K562 (cell line): ENCODE results near the gene PREP. TPM values are rescaled to one million over a fixed set of nuclear protein-coding genes. Genes with fewer than 3 reads are reported as not detected.

Experiments used
- FOSL1 ChIP-seq: fragments of 200-800 bp; sonication (Bioruptor generic); conservative IDR thresholded peaks from 2 replicates; pipeline ENCODE4 v1.6.1; 2016; ENCODE audit warnings: missing genetic modification characterization, missing compliant biosample characterization
- PHB ChIP-seq: fragments of 250-450 bp; sonication (Bioruptor Pico); IDR thresholded peaks from 2 replicates; pipeline ENCODE4 v1.5.0; 2021
- polyA plus RNA-seq, 8 experiments: library from polyadenylated mRNA; depleted of rRNA in 4 of 8; stranded (reverse) in 5 of 8; unstranded in 3 of 8; fragments of >200 nt; fragmentation: Nextera tagmentation in 2 of 8; fragmentation: Illumina TruSeq in 1 of 8; extraction: Ambion mirVana in 2 of 8; extraction: Trizol in 1 of 8; gene quantifications; 2 replicates each; pipeline versions ENCODE4 v1.2.1 to v1.2.3, GENCODE V29; 2011 to 2014; ENCODE audit warnings: inconsistent platforms in 1 of 8, missing spikeins in 1 of 8
- total RNA-seq, 7 experiments: library from RNA; depleted of rRNA in 6 of 7; stranded (reverse); fragments of >200 nt in 6 of 7; fragmentation: Illumina TruSeq in 2 of 7; extraction: Trizol in 2 of 7; gene quantifications; 2 replicates each; pipeline versions ENCODE4 v1.2.1 to v1.2.3, GENCODE V29; 2011 to 2021; ENCODE audit warnings: low replicate concordance in 1 of 7
- TF ChIP-seq, protein P1 (sequence below): fragments of 450-650 bp; IDR thresholded peaks from 2 replicates; pipeline ENCODE4 v1.6.1; 2016; ENCODE audit warnings: mild to moderate bottlenecking, moderate library complexity
- TF ChIP-seq, protein P2 (sequence below): fragments of 250-450 bp; sonication (Bioruptor Pico); IDR thresholded peaks from 2 replicates; pipeline ENCODE4 v1.5.0; 2021; ENCODE audit warnings: mild to moderate bottlenecking, moderate library complexity

PREP gene
- total and polyA plus RNA-seq, 9 of the 15 experiments (the other 6 are each of a cell fraction or from before 2014, with no cell fraction given) = 14.1 to 60.8 (median 28.3) TPM

GRCh38 chr6:105432797-105433196, 29.9 kb upstream of the PREP start (continued):
- TF ChIP-seq, protein P1, sequence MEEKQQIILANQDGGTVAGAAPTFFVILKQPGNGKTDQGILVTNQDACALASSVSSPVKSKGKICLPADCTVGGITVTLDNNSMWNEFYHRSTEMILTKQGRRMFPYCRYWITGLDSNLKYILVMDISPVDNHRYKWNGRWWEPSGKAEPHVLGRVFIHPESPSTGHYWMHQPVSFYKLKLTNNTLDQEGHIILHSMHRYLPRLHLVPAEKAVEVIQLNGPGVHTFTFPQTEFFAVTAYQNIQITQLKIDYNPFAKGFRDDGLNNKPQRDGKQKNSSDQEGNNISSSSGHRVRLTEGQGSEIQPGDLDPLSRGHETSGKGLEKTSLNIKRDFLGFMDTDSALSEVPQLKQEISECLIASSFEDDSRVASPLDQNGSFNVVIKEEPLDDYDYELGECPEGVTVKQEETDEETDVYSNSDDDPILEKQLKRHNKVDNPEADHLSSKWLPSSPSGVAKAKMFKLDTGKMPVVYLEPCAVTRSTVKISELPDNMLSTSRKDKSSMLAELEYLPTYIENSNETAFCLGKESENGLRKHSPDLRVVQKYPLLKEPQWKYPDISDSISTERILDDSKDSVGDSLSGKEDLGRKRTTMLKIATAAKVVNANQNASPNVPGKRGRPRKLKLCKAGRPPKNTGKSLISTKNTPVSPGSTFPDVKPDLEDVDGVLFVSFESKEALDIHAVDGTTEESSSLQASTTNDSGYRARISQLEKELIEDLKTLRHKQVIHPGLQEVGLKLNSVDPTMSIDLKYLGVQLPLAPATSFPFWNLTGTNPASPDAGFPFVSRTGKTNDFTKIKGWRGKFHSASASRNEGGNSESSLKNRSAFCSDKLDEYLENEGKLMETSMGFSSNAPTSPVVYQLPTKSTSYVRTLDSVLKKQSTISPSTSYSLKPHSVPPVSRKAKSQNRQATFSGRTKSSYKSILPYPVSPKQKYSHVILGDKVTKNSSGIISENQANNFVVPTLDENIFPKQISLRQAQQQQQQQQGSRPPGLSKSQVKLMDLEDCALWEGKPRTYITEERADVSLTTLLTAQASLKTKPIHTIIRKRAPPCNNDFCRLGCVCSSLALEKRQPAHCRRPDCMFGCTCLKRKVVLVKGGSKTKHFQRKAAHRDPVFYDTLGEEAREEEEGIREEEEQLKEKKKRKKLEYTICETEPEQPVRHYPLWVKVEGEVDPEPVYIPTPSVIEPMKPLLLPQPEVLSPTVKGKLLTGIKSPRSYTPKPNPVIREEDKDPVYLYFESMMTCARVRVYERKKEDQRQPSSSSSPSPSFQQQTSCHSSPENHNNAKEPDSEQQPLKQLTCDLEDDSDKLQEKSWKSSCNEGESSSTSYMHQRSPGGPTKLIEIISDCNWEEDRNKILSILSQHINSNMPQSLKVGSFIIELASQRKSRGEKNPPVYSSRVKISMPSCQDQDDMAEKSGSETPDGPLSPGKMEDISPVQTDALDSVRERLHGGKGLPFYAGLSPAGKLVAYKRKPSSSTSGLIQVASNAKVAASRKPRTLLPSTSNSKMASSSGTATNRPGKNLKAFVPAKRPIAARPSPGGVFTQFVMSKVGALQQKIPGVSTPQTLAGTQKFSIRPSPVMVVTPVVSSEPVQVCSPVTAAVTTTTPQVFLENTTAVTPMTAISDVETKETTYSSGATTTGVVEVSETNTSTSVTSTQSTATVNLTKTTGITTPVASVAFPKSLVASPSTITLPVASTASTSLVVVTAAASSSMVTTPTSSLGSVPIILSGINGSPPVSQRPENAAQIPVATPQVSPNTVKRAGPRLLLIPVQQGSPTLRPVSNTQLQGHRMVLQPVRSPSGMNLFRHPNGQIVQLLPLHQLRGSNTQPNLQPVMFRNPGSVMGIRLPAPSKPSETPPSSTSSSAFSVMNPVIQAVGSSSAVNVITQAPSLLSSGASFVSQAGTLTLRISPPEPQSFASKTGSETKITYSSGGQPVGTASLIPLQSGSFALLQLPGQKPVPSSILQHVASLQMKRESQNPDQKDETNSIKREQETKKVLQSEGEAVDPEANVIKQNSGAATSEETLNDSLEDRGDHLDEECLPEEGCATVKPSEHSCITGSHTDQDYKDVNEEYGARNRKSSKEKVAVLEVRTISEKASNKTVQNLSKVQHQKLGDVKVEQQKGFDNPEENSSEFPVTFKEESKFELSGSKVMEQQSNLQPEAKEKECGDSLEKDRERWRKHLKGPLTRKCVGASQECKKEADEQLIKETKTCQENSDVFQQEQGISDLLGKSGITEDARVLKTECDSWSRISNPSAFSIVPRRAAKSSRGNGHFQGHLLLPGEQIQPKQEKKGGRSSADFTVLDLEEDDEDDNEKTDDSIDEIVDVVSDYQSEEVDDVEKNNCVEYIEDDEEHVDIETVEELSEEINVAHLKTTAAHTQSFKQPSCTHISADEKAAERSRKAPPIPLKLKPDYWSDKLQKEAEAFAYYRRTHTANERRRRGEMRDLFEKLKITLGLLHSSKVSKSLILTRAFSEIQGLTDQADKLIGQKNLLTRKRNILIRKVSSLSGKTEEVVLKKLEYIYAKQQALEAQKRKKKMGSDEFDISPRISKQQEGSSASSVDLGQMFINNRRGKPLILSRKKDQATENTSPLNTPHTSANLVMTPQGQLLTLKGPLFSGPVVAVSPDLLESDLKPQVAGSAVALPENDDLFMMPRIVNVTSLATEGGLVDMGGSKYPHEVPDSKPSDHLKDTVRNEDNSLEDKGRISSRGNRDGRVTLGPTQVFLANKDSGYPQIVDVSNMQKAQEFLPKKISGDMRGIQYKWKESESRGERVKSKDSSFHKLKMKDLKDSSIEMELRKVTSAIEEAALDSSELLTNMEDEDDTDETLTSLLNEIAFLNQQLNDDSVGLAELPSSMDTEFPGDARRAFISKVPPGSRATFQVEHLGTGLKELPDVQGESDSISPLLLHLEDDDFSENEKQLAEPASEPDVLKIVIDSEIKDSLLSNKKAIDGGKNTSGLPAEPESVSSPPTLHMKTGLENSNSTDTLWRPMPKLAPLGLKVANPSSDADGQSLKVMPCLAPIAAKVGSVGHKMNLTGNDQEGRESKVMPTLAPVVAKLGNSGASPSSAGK = no peak
- TF ChIP-seq FOSL1 (tag) (peak; percentile 40), PHB (CRISPR knock-in tag) (no peak)
- TF ChIP-seq, protein P2, sequence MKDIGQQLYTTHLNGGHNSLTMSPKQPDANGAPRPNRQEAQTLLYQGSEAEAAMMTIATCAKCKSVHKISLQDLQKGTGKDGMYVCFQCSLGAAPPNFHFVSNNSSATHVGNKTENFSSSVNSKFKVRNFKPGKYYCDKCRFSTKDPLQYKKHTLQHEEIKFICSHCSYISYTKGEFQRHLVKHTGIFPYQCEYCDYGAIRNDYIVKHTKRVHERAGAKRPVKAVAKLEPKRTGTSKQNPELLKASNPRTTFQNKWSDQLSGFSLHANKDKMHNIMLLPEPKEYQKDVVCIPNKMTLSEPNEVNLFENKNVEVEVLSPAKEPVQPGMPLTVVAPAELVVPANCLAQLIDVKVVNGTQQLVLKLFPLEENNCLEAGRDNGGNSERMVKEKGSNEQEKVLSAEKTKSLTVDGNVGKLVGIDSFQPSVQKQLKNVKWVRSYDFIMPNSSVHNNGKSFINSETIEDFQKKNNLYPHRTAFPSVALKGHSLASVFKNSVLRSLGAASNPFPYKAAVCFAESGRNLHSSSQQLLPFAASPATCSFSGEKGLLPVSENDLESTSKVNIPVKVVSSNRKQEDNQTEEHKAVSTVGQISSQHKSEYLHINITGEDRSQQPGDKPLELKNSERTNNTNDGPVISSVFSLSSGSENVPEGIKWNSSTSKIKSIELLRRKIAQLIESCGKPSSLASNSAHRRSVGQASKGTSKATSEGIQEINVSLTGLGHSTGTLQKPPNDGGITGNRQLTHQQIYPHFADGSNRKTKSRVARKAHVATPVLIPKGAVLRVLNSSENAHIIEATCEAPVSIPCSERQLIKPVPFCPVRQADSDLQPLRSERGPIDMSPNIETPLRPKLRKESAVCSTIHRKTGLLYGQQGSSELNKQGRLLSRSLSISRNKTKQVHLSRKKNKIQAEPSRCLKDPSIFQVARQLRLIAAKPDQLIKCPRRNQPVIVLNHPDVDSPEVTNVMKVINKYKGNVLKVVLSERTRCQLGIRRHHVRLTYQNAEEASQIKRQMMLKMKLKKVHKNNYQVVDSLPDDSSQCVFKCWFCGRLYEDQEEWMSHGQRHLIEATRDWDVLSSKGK (CRISPR knock-in tag) = no peak
